CD8-positive, alpha-beta memory T cell (primary cell): ENCODE measurements around the gene DEFB123. TPM values are rescaled to one million over a fixed set of nuclear protein-coding genes. Genes with fewer than 3 reads are reported as not detected.

Experiments used
- CTCF ChIA-PET: fragments of 350-600 bp; sonication (Branson Sonifier 250); formaldehyde crosslinking; loops from one replicate; lab custom pipeline; 2021; ENCODE audit warnings: antibody characterized with exemption; lab: Charles Lee
- POLR2A ChIA-PET: fragments of 350-600 bp; sonication (Branson Sonifier 250); formaldehyde crosslinking; loops from one replicate; lab custom pipeline; 2021; ENCODE audit warnings: antibody characterized with exemption; lab: Charles Lee
- DNase-seq, 5 donors: peaks; one replicate each; pipeline versions ENCODE4 v3.0.0 to v3.0.0-alpha.2; 2020 to 2022; ENCODE audit warnings: mixed read lengths in 1 of 5
- H3K27ac ChIP-seq: one replicate; pipeline ENCODE4 v1.7.0; 2013; ENCODE audit warnings: low read depth, mild to moderate bottlenecking, low read length, moderate library complexity
- H3K27me3 ChIP-seq: 2 replicates; pipeline ENCODE4 v1.7.0; 2013; ENCODE audit warnings: low read length, mild to moderate bottlenecking; ENCODE audit not compliant: insufficient read depth, poor library complexity, severe bottlenecking
- H3K36me3 ChIP-seq: 2 replicates; pipeline ENCODE4 v1.7.0; 2013; ENCODE audit warnings: mild to moderate bottlenecking, low read length, moderate library complexity; ENCODE audit not compliant: insufficient read depth
- H3K4me1 ChIP-seq: 2 replicates; pipeline ENCODE4 v1.7.0; 2013; ENCODE audit warnings: mild to moderate bottlenecking, low read length, moderate library complexity; ENCODE audit not compliant: insufficient read depth
- H3K4me3 ChIP-seq: 2 replicates; pipeline ENCODE4 v1.7.0; 2013; ENCODE audit warnings: mild to moderate bottlenecking, low read length
- H3K9me3 ChIP-seq: 2 replicates; pipeline ENCODE4 v1.7.0; 2013; ENCODE audit warnings: mild to moderate bottlenecking, low read length
- H3K27ac Mint-ChIP-seq, 8 donors: one replicate each; pipeline ENCODE4 v1.8.0; 2020 to 2021; ENCODE audit warnings: mixed read lengths in 8 of 8, mild to moderate bottlenecking in 6 of 8, inconsistent platforms in 3 of 8, moderate library complexity in 3 of 8
- H3K27me3 Mint-ChIP-seq, 2 donors: one replicate each; pipeline ENCODE4 v1.8.0; 2020 to 2021; ENCODE audit warnings: mixed read lengths in 2 of 2, mild to moderate bottlenecking in 1 of 2, moderate library complexity in 1 of 2
- H3K36me3 Mint-ChIP-seq, 3 donors: one replicate each; pipeline ENCODE4 v1.8.0; 2020 to 2021; ENCODE audit warnings: mixed read lengths in 3 of 3, inconsistent platforms in 1 of 3, mild to moderate bottlenecking in 1 of 3
- H3K4me1 Mint-ChIP-seq, 3 donors: one replicate each; pipeline ENCODE4 v1.8.0; 2020 to 2021; ENCODE audit warnings: mixed read lengths in 3 of 3, inconsistent platforms in 1 of 3, mild to moderate bottlenecking in 1 of 3
- H3K4me3 Mint-ChIP-seq, 7 donors: one replicate each; pipeline ENCODE4 v1.8.0; 2020 to 2021; ENCODE audit warnings: mixed read lengths in 7 of 7, mild to moderate bottlenecking in 6 of 7, moderate library complexity in 4 of 7, inconsistent platforms in 2 of 7
- H3K9me3 Mint-ChIP-seq, 5 donors: one replicate each; pipeline ENCODE4 v1.8.0; 2020 to 2022; ENCODE audit warnings: mixed read lengths in 5 of 5, mild to moderate bottlenecking in 3 of 5, moderate library complexity in 2 of 5, inconsistent platforms in 1 of 5
- polyA plus RNA-seq: library from polyadenylated mRNA; unstranded; fragments of 300-500 nt; fragmentation: Illumina TruSeq; gene quantifications from one replicate; pipeline ENCODE4 v1.2.3, GENCODE V29; 2021
- total RNA-seq, 2 experiments: library from RNA; stranded (reverse); gene quantifications; one replicate each; pipeline ENCODE4 v1.2.3, GENCODE V29; 2021

Gene DEFB123, protein sequence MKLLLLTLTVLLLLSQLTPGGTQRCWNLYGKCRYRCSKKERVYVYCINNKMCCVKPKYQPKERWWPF
- not detected for total RNA-seq
- not detected for polyA plus RNA-seq

DNA sequence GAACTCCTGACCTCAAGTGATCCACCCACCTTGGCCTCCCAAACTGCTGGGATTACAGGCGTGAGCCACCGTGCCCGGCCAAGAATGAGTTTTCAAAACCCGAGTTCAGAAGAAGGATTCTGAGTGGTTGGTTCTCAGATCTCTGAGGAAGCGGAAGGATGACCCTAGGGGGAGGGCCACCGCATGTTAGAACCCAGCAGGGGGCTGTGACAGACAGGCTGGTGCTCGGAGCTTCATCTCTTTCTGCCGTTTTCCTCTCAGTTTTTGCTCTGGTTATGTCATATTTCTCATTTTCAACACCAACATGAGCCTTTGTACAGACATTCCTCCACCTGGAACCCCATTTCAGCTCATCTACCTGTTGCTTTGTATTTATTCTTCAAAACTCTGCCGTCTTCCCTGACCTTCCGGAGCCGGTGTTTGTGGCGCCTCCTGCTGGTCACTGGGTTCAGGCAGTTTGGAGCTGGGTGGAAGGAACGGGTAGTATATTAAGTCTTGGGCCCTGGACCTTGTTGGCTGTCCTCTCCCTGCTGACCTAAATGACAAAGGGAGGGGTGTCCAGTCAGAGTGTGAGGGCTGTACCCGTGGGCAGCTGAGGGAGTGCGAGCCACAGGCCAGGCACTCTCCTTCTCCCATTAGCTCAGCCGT, at the start of gene DEFB123:
DEFB123 (plus strand) TSS at position 621 of the 648 bp plus-strand sequence. CDS start 67 bp downstream, outside the sequence.
- peaks cover 10 to 28% of the 10 kb centered on the region in 2 donors for H3K27me3 Mint-ChIP-seq
- H3K36me3 Mint-ChIP-seq: no peaks in the 10 kb centered on the region
- Histone ChIP-seq H3K36me3 (no peaks in the 10 kb centered on the region), H3K27me3 (no peaks in the 10 kb centered on the region), H3K9me3 (no peaks in the 10 kb centered on the region), H3K4me1 (no peaks in the 10 kb centered on the region), H3K27ac (no peak within 1 kb of the TSS), H3K4me3 (no peak within 1 kb of the TSS)
- POLR2A ChIA-PET: no interaction called here
- H3K27ac Mint-ChIP-seq: peak within 1 kb of the TSS in 1 of 8 donors; percentile 63
- H3K9me3 Mint-ChIP-seq: no peaks in the 10 kb centered on the region
- H3K4me3 Mint-ChIP-seq: no peak within 1 kb of the TSS
- CTCF ChIA-PET: interaction anchor here (0.9 kb wide), 1 partner anchor 20 kb away, joined by 3 read pairs; no protein-coding TSS in a partner anchor
- H3K4me1 Mint-ChIP-seq: no peaks in the 10 kb centered on the region
- no peak for DNase-seq

DNA sequence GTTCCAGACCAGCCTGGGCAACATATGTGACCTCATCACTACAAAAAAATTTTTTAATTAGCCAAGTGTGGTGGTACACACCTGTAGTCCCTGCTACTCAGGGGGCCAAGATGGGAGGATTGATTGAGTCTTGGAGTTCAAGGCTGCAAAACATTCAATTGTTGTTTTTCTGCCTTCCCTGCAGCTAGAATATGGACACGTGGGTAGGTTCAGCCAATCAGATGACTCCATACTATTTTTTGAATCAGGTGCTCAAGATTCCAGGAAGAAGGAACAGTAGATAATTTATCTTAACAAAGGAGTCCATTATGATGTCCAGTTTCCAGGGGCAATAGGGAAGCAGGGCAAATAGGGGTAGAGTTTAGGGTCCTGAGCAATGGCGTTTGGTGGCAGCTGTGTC, 47.6 kb upstream of the DEFB123 start:
- no peak overlapping the region for H3K4me3 ChIP-seq
- H3K4me1 ChIP-seq: no peaks in the 10 kb centered on the region
- H3K27ac ChIP-seq: no peak overlapping the region
- ChIA-PET POLR2A (no interaction called here), CTCF (no interaction called here)
- H3K9me3 ChIP-seq: no peaks in the 10 kb centered on the region
- Mint-ChIP-seq H3K27me3 (peaks cover 5 to 29% of the 10 kb centered on the region in 2 donors), H3K4me1 (no peaks in the 10 kb centered on the region), H3K4me3 (no peak overlapping the region), H3K9me3 (peaks cover 0 to 3% (median 0%) of the 10 kb centered on the region in 5 donors), H3K27ac (no peak overlapping the region), H3K36me3 (no peaks in the 10 kb centered on the region)
- H3K27me3 ChIP-seq: no peaks in the 10 kb centered on the region
- no peak for DNase-seq
- H3K36me3 ChIP-seq: no peaks in the 10 kb centered on the region

DNA sequence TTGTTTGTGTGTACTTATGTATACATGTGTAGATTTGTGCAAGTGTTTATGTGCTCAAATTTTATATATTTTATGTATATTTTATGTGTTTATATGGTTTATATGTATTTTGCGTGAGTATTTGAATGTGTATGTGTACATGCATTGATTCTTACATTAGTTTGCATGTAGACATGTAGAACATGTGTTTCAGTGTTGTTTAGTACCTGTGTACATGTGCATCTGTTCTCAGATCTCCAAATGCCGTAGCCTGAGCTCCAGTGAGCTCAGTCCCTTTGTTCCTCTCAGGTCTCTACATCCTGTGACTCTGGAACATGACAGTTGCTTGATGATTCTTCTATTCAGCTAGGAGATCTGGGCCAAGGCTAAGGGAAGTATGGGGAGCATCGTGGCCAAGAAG, 45.5 kb upstream of the DEFB123 start:
- ChIA-PET POLR2A (no interaction called here), CTCF (no interaction called here)
- H3K36me3 Mint-ChIP-seq: no peaks in the 10 kb centered on the region
- H3K4me1 ChIP-seq: no peaks in the 10 kb centered on the region
- DNase-seq: no peak
- H3K4me3 ChIP-seq: no peak overlapping the region
- H3K27me3 Mint-ChIP-seq: peaks cover 10 to 24% of the 10 kb centered on the region in 2 donors
- no peak overlapping the region for H3K27ac ChIP-seq
- no peak overlapping the region for H3K4me3 Mint-ChIP-seq
- no peaks in the 10 kb centered on the region for H3K36me3 ChIP-seq
- H3K9me3 Mint-ChIP-seq: peaks cover 0 to 3% (median 0%) of the 10 kb centered on the region in 5 donors
- no peaks in the 10 kb centered on the region for H3K27me3 ChIP-seq
- no peaks in the 10 kb centered on the region for H3K4me1 Mint-ChIP-seq
- no peaks in the 10 kb centered on the region for H3K9me3 ChIP-seq
- no peak overlapping the region for H3K27ac Mint-ChIP-seq

DNA sequence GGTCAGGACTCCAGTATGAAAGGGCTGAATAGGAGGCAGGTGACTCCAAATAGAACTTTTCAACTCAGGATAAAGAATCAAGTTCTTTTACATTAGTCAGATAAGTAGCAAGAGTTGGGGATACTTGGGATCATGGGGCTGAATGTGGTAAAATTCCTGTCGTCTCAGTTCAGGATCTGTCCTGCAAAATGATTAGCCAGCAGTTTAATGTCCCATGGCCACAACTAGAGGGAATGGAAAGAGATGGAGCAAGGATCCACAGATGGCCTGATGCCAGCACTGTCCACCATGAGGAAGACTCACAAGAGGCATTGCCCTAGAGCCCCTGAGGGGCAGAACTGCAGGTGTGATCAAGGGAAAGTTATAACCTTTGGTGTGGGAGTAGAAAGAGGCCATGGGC, 36.5 kb upstream of the DEFB123 start:
- ChIA-PET CTCF (no interaction called here), POLR2A (no interaction called here)
- H3K9me3 ChIP-seq: no peaks in the 10 kb centered on the region
- no peaks in the 10 kb centered on the region for H3K27me3 ChIP-seq
- Mint-ChIP-seq H3K4me3 (no peak overlapping the region), H3K4me1 (no peaks in the 10 kb centered on the region), H3K36me3 (no peaks in the 10 kb centered on the region), H3K9me3 (no peaks in the 10 kb centered on the region), H3K27me3 (peaks cover 9 to 18% of the 10 kb centered on the region in 2 donors), H3K27ac (no peak overlapping the region)
- H3K4me1 ChIP-seq: no peaks in the 10 kb centered on the region
- DNase-seq: no peak
- no peaks in the 10 kb centered on the region for H3K36me3 ChIP-seq
- H3K4me3 ChIP-seq: no peak overlapping the region
- H3K27ac ChIP-seq: no peak overlapping the region

DNA sequence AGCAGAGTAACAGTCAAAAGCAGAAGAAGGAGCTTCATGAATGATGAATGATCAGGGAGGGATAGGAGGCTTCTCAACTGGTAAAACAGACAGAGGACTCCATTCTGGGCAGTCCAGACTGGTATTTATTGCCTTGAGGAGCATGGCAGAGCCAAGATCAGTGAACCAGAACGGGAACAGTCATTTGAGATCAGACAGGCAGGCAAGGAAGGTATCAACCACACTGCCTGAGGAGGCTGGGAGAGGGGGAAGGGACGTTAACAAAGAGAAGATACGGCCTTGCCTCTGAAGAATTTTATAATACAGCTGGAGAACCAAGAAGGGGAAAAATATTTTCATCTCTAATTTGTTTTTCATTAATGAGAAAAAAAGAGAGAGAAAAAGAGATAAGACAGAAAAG, 34.3 kb upstream of the DEFB123 start, which contains the start of gene DEFB121:
DEFB121 (minus strand) TSS at position 101 of the 400 bp plus-strand sequence; CDS start at position 38, 63 bp downstream.
- H3K36me3 Mint-ChIP-seq: no peaks in the 10 kb centered on the region
- H3K4me1 Mint-ChIP-seq: no peaks in the 10 kb centered on the region
- Histone ChIP-seq H3K9me3 (no peaks in the 10 kb centered on the region), H3K27me3 (no peaks in the 10 kb centered on the region), H3K4me1 (no peaks in the 10 kb centered on the region), H3K4me3 (no peak within 1 kb of the TSS), H3K27ac (no peak within 1 kb of the TSS), H3K36me3 (no peaks in the 10 kb centered on the region)
- peaks cover 0 to 2% (median 0%) of the 10 kb centered on the region in 5 donors for H3K9me3 Mint-ChIP-seq
- ChIA-PET CTCF (no interaction called here), POLR2A (no interaction called here)
- no peak within 1 kb of the TSS for H3K27ac Mint-ChIP-seq
- peaks cover 5 to 13% of the 10 kb centered on the region in 2 donors for H3K27me3 Mint-ChIP-seq
- H3K4me3 Mint-ChIP-seq: no peak within 1 kb of the TSS
- DNase-seq: no peak

DNA sequence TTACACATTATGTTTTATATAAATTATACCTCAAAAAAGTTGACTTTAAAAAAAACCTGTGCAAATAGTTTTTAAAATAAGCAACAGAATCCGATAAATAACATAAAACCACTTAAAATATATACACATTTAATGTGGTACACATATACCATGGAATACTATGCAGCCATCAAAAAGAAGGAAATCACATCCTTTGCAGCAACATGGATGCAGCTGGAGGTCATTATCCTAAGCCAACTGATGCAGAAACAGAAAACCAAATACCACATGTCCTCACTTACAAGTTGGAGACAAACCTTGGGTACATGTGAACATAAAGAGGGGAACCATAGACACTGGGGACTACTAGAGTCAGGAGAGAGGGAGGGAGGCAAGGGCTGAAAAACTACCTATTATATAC, 30.4 kb upstream of the DEFB123 start:
- no peak for DNase-seq
- peaks cover 8 to 20% of the 10 kb centered on the region in 2 donors for H3K27me3 Mint-ChIP-seq
- POLR2A ChIA-PET: no interaction called here

DNA sequence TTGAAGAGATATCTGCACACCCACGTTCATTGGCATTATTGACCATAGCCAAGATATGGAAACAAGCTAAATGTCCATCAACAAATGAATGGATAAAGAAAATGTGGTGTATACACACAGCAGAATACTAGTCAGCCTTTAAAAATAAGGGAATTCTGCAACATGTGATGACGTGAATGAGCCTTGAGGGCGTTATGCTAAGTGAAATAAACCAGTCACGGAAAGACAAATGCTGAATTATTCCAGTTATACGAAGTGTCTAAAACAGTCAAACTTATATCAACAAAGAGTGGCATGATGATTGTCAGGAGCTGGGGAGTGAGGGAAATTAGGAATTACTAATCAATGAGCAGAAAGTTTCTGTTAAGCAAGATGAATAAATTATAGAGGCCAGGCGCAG, 26.1 kb upstream of the DEFB123 start:
- no peaks in the 10 kb centered on the region for H3K4me1 ChIP-seq
- H3K27me3 ChIP-seq: no peaks in the 10 kb centered on the region
- H3K4me3 Mint-ChIP-seq: no peak overlapping the region
- H3K27ac Mint-ChIP-seq: no peak overlapping the region
- H3K27ac ChIP-seq: no peak overlapping the region
- H3K27me3 Mint-ChIP-seq: peaks cover 3 to 11% of the 10 kb centered on the region in 2 donors
- no peaks in the 10 kb centered on the region for H3K4me1 Mint-ChIP-seq
- no peak overlapping the region for H3K4me3 ChIP-seq
- no peaks in the 10 kb centered on the region for H3K9me3 ChIP-seq
- peaks cover 0 to 2% (median 0%) of the 10 kb centered on the region in 3 donors for H3K36me3 Mint-ChIP-seq
- POLR2A ChIA-PET: no interaction called here
- no peaks in the 10 kb centered on the region for H3K36me3 ChIP-seq
- no peak for DNase-seq
- H3K9me3 Mint-ChIP-seq: peaks cover 0 to 3% (median 0%) of the 10 kb centered on the region in 5 donors
- CTCF ChIA-PET: no interaction called here

More for the DNA sequence above, 30.4 kb upstream of the DEFB123 start:
- no peaks in the 10 kb centered on the region for H3K36me3 ChIP-seq
- H3K27ac ChIP-seq: no peak overlapping the region
- H3K4me1 ChIP-seq: no peaks in the 10 kb centered on the region
- no peaks in the 10 kb centered on the region for H3K27me3 ChIP-seq
- Mint-ChIP-seq H3K4me1 (no peaks in the 10 kb centered on the region), H3K9me3 (peaks cover 0 to 2% (median 0%) of the 10 kb centered on the region in 5 donors), H3K36me3 (no peaks in the 10 kb centered on the region), H3K4me3 (no peak overlapping the region), H3K27ac (no peak overlapping the region)
- H3K4me3 ChIP-seq: no peak overlapping the region
- H3K9me3 ChIP-seq: no peaks in the 10 kb centered on the region
- CTCF ChIA-PET: no interaction called here

DNA sequence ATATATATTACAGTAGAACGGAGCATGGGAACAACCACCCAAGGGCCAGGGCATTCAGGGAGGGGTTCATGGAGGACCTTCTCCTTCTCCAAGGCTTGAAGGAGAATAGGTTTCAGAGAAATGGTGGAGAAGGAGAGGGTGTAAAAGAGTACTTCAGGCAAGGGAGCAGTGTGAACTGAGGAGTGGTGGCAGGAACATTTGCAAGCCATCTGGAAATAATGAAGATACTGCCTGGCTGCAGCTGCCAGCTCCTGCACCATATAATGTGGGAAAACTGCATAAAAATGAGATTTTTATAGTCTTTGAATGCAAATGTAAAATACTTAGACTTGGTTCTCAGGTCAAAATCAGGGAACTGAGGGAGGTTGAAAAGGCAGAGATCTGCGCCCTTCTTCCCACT, 24.8 kb upstream of the DEFB123 start:
- Mint-ChIP-seq H3K27ac (no peak overlapping the region), H3K9me3 (peaks cover 0 to 5% (median 0%) of the 10 kb centered on the region in 5 donors), H3K36me3 (peaks cover 0 to 2% (median 0%) of the 10 kb centered on the region in 3 donors), H3K27me3 (peaks cover 3 to 11% of the 10 kb centered on the region in 2 donors), H3K4me3 (no peak overlapping the region), H3K4me1 (no peaks in the 10 kb centered on the region)
- ChIA-PET CTCF (no interaction called here), POLR2A (no interaction called here)
- no peaks in the 10 kb centered on the region for H3K9me3 ChIP-seq
- DNase-seq: no peak
- H3K36me3 ChIP-seq: no peaks in the 10 kb centered on the region
- no peaks in the 10 kb centered on the region for H3K27me3 ChIP-seq
- H3K4me3 ChIP-seq: no peak overlapping the region
- no peaks in the 10 kb centered on the region for H3K4me1 ChIP-seq
- no peak overlapping the region for H3K27ac ChIP-seq
